GM18517 (cell line): Measurements from ENCODE around the gene DOCK10.

ENCODE experiments used
- ATAC-seq: cut with Tn5 transposase; IDR thresholded peaks from one replicate; pipeline ENCODE4 v1.9.1; 2021; ENCODE audit warnings: mild to moderate bottlenecking, moderate library complexity; ENCODE audit not compliant: unreplicated experiment

Gene DOCK10

GRCh38 chr2:225013425-225014365 lies 28.6 kb downstream of the DOCK10 start:
- ATAC-seq, result no peak

- ATAC-seq, result no peak
Measured at GRCh38 chr2:225011585-225011984, 30.7 kb downstream of the DOCK10 start.

GRCh38 chr2:225010804-225011203 lies 31.5 kb downstream of the DOCK10 start:
- no peak for ATAC-seq

- no peak for ATAC-seq
Measured at GRCh38 chr2:225009768-225010167, 32.5 kb downstream of the DOCK10 start.

GRCh38 chr2:225008935-225009334 lies 33.3 kb downstream of the DOCK10 start:
- ATAC-seq, result peak; percentile 24

GRCh38 chr2:225008179-225008856 lies 34.0 kb downstream of the DOCK10 start:
- ATAC-seq, result peak; percentile 84

GRCh38 chr2:225006730-225007129 lies 35.5 kb downstream of the DOCK10 start:
- no peak for ATAC-seq

- no peak for ATAC-seq
Measured at GRCh38 chr2:225004597-225004996, 37.7 kb downstream of the DOCK10 start.

- peak; percentile 97 for ATAC-seq
Measured at GRCh38 chr2:225002656-225003045, 39.6 kb downstream of the DOCK10 start.

- ATAC-seq, result peak; percentile 48
Measured at GRCh38 chr2:225002039-225002655, 40.1 kb downstream of the DOCK10 start.

- ATAC-seq, result no peak
Measured at GRCh38 chr2:224999754-225000153, 42.5 kb downstream of the DOCK10 start.

- ATAC-seq, result no peak
Measured at GRCh38 chr2:224999321-224999720, 42.9 kb downstream of the DOCK10 start.

GRCh38 chr2:224997802-224998201 lies 44.5 kb downstream of the DOCK10 start:
- ATAC-seq, result no peak

- no peak for ATAC-seq
Measured at GRCh38 chr2:224995419-224995818, 46.8 kb downstream of the DOCK10 start.

- ATAC-seq, result no peak
Measured at GRCh38 chr2:224994242-224994823, 47.9 kb downstream of the DOCK10 start.

- no peak for ATAC-seq
Measured at GRCh38 chr2:224990710-224991109, 51.6 kb downstream of the DOCK10 start.

- no peak for ATAC-seq
Measured at GRCh38 chr2:224987733-224988132, 54.5 kb downstream of the DOCK10 start.

GRCh38 chr2:224986477-224986876 lies 55.8 kb downstream of the DOCK10 start:
- ATAC-seq, result no peak

- ATAC-seq, result no peak
Measured at GRCh38 chr2:224984637-224985036, 57.6 kb downstream of the DOCK10 start.

GRCh38 chr2:224983712-224984554 lies 58.3 kb downstream of the DOCK10 start:
- no peak for ATAC-seq
